Measurements from ENCODE around the gene LBR.

GRCh38 chr1:225364439-225364838 lies 63.4 kb downstream of the LBR start:
- TF ChIP-seq, protein P1, sequence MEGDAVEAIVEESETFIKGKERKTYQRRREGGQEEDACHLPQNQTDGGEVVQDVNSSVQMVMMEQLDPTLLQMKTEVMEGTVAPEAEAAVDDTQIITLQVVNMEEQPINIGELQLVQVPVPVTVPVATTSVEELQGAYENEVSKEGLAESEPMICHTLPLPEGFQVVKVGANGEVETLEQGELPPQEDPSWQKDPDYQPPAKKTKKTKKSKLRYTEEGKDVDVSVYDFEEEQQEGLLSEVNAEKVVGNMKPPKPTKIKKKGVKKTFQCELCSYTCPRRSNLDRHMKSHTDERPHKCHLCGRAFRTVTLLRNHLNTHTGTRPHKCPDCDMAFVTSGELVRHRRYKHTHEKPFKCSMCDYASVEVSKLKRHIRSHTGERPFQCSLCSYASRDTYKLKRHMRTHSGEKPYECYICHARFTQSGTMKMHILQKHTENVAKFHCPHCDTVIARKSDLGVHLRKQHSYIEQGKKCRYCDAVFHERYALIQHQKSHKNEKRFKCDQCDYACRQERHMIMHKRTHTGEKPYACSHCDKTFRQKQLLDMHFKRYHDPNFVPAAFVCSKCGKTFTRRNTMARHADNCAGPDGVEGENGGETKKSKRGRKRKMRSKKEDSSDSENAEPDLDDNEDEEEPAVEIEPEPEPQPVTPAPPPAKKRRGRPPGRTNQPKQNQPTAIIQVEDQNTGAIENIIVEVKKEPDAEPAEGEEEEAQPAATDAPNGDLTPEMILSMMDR (IDR thresholded peaks at IDR 0.05) = no peak
- no peak for TF ChIP-seq EP300 (IDR thresholded peaks at IDR 0.05)
- no peak for TF ChIP-seq POLR2A (IDR thresholded peaks at IDR 0.05)
